ENCODE data around the gene KREMEN2.
A peak's percentile ranks its signal among the peaks of the same experiment; 100 is the strongest.

Gene KREMEN2

GRCh38 chr16:3009568-3010390 lies 45.7 kb downstream of the KREMEN2 start:
- no peak overlapping the region for H2AFZ ChIP-seq (ENCODE audit: low read depth, low read length)
- H2BK5ac ChIP-seq (ENCODE audit: low read depth, low read length, poor library complexity, severe bottlenecking): no peak overlapping the region
- H3K14ac ChIP-seq (ENCODE audit: low read length in 2 of 2): no peak overlapping the region
- H2BK120ac ChIP-seq (ENCODE audit: low read depth, low read length): no peak overlapping the region
- H3K4me2 ChIP-seq (ENCODE audit: low read length, poor library complexity, severe bottlenecking): no peak overlapping the region
- H3K9me3 ChIP-seq (ENCODE audit: control insufficient read depth, low read length): no peaks in the 10 kb centered on the region
- no peak overlapping the region for H3K27ac ChIP-seq (ENCODE audit: low read length, poor library complexity, severe bottlenecking)
- no peaks in the 10 kb centered on the region for H3K79me1 ChIP-seq (replicated peaks; ENCODE audit: low read length, poor library complexity, severe bottlenecking)
- H3K18ac ChIP-seq (ENCODE audit: low read depth in 1 of 2, low read length in 2 of 2): no peak overlapping the region
- no peak overlapping the region for H2BK15ac ChIP-seq (ENCODE audit: low read depth, poor library complexity, severe bottlenecking)
- H3K4me3 ChIP-seq (ENCODE audit: insufficient read depth in 1 of 2, low read depth in 1 of 2, low read length in 2 of 2): no peak overlapping the region
- H2BK12ac ChIP-seq (ENCODE audit: low read length in 2 of 2): no peak overlapping the region
- H3K36me3 ChIP-seq (ENCODE audit: control insufficient read depth in 1 of 2, insufficient read depth in 2 of 2, low read depth in 1 of 2, low read length in 2 of 2): no peaks in the 10 kb centered on the region
- H3K4me1 ChIP-seq (ENCODE audit: control insufficient read depth, insufficient read depth, low read depth, low read length): peaks cover 32% of the 10 kb centered on the region
- H4K8ac ChIP-seq (ENCODE audit: low read length): no peak overlapping the region
- peak; percentile 30 for DNase-seq
- no peak overlapping the region for H3K23ac ChIP-seq (ENCODE audit: low read length in 2 of 2)
- no peak overlapping the region for H4K91ac ChIP-seq (ENCODE audit: low read length)
- H3K4ac ChIP-seq (ENCODE audit: low read depth in 1 of 2, low read length in 2 of 2): no peak overlapping the region
- no peak overlapping the region for H2AK5ac ChIP-seq (ENCODE audit: low read length, severe bottlenecking)
- peaks cover 89 to 93% of the 10 kb centered on the region in 2 experiments for H3K27me3 ChIP-seq (ENCODE audit: control insufficient read depth in 1 of 2, insufficient read depth in 1 of 2, low read length in 2 of 2)
- H3K9ac ChIP-seq (ENCODE audit: low read length): no peak overlapping the region
- WGBS: 19% methylated on average over 19 of the region's 21 CpGs

GRCh38 chr16:3010510-3010909 lies 46.4 kb downstream of the KREMEN2 start:
- Histone ChIP-seq H3K27me3 (ENCODE audit: control insufficient read depth in 1 of 2, insufficient read depth in 1 of 2, low read length in 2 of 2) (peaks cover 89 to 91% of the 10 kb centered on the region in 2 experiments), H3K14ac (ENCODE audit: low read length in 2 of 2) (no peak overlapping the region), H3K9me3 (ENCODE audit: control insufficient read depth, low read length) (no peaks in the 10 kb centered on the region), H2BK120ac (ENCODE audit: low read depth, low read length) (no peak overlapping the region), H4K91ac (ENCODE audit: low read length) (peak overlapping the region; percentile 80), H2AFZ (ENCODE audit: low read depth, low read length) (no peak overlapping the region), H3K23ac (ENCODE audit: low read length in 2 of 2) (no peak overlapping the region), H4K8ac (ENCODE audit: low read length) (peak overlapping the region; percentile 20), H3K4me1 (ENCODE audit: control insufficient read depth, insufficient read depth, low read depth, low read length) (peaks cover 31% of the 10 kb centered on the region), H2AK5ac (ENCODE audit: low read length, severe bottlenecking) (no peak overlapping the region), H3K4ac (ENCODE audit: low read depth in 1 of 2, low read length in 2 of 2) (no peak overlapping the region), H3K79me1 (replicated peaks; ENCODE audit: low read length, poor library complexity, severe bottlenecking) (no peaks in the 10 kb centered on the region), H2BK5ac (ENCODE audit: low read depth, low read length, poor library complexity, severe bottlenecking) (no peak overlapping the region), H3K36me3 (ENCODE audit: control insufficient read depth in 1 of 2, insufficient read depth in 2 of 2, low read depth in 1 of 2, low read length in 2 of 2) (no peaks in the 10 kb centered on the region), H3K4me2 (ENCODE audit: low read length, poor library complexity, severe bottlenecking) (no peak overlapping the region), H2BK12ac (ENCODE audit: low read length in 2 of 2) (no peak overlapping the region), H2BK15ac (ENCODE audit: low read depth, poor library complexity, severe bottlenecking) (no peak overlapping the region), H3K4me3 (ENCODE audit: insufficient read depth in 1 of 2, low read depth in 1 of 2, low read length in 2 of 2) (no peak overlapping the region), H3K18ac (ENCODE audit: low read depth in 1 of 2, low read length in 2 of 2) (no peak overlapping the region), H3K27ac (ENCODE audit: low read length, poor library complexity, severe bottlenecking) (no peak overlapping the region), H3K9ac (ENCODE audit: low read length) (no peak overlapping the region)
- DNase-seq: no peak
- WGBS: 92% methylated on average over 7 of the region's 8 CpGs

GRCh38 chr16:3012246-3012645 lies 48.2 kb downstream of the KREMEN2 start:
- H3K9me3 ChIP-seq (ENCODE audit: control insufficient read depth, low read length): no peaks in the 10 kb centered on the region
- H4K8ac ChIP-seq (ENCODE audit: low read length): no peak overlapping the region
- H3K14ac ChIP-seq (ENCODE audit: low read length in 2 of 2): no peak overlapping the region

GRCh38 chr16:3012828-3013420 lies 48.8 kb downstream of the KREMEN2 start, which contains the start of gene CLDN9:
CLDN9 (plus strand) TSS chr16:3012923; CDS start chr16:3013363, 440 bp downstream.
- H3K18ac ChIP-seq (ENCODE audit: low read depth in 1 of 2, low read length in 2 of 2): no peak within 1 kb of the TSS
- no peak within 1 kb of the TSS for H2BK5ac ChIP-seq (ENCODE audit: low read depth, low read length, poor library complexity, severe bottlenecking)
- H3K4ac ChIP-seq (ENCODE audit: low read depth in 1 of 2, low read length in 2 of 2): no peak within 1 kb of the TSS
- no peaks in the 10 kb centered on the region for H3K36me3 ChIP-seq (ENCODE audit: control insufficient read depth in 1 of 2, insufficient read depth in 2 of 2, low read depth in 1 of 2, low read length in 2 of 2)
- no peak within 1 kb of the TSS for H2BK120ac ChIP-seq (ENCODE audit: low read depth, low read length)
- WGBS: 18% methylated on average over 27 of the region's 27 CpGs
- peaks cover 35% of the 10 kb centered on the region for H3K4me1 ChIP-seq (ENCODE audit: control insufficient read depth, insufficient read depth, low read depth, low read length)
- H3K14ac ChIP-seq (ENCODE audit: low read length in 2 of 2): no peak within 1 kb of the TSS
- no peak within 1 kb of the TSS for H3K27ac ChIP-seq (ENCODE audit: low read length, poor library complexity, severe bottlenecking)
- H3K9ac ChIP-seq (ENCODE audit: low read length): no peak within 1 kb of the TSS
- H2BK12ac ChIP-seq (ENCODE audit: low read length in 2 of 2): no peak within 1 kb of the TSS
- no peak within 1 kb of the TSS for H3K4me2 ChIP-seq (ENCODE audit: low read length, poor library complexity, severe bottlenecking)
- no peaks in the 10 kb centered on the region for H3K9me3 ChIP-seq (ENCODE audit: control insufficient read depth, low read length)
- H2AFZ ChIP-seq (ENCODE audit: low read depth, low read length): no peak within 1 kb of the TSS
- no peak within 1 kb of the TSS for H2AK5ac ChIP-seq (ENCODE audit: low read length, severe bottlenecking)
- H2BK15ac ChIP-seq (ENCODE audit: low read depth, poor library complexity, severe bottlenecking): no peak within 1 kb of the TSS
- DNase-seq: no peak
- H4K8ac ChIP-seq (ENCODE audit: low read length): no peak within 1 kb of the TSS
- H4K91ac ChIP-seq (ENCODE audit: low read length): no peak within 1 kb of the TSS
- H3K23ac ChIP-seq (ENCODE audit: low read length in 2 of 2): peak within 1 kb of the TSS in 1 of 2 experiments; percentile 14
- H3K27me3 ChIP-seq (ENCODE audit: control insufficient read depth in 1 of 2, insufficient read depth in 1 of 2, low read length in 2 of 2): peaks cover 65 to 79% of the 10 kb centered on the region in 2 experiments
- H3K79me1 ChIP-seq (replicated peaks; ENCODE audit: low read length, poor library complexity, severe bottlenecking): no peaks in the 10 kb centered on the region
- H3K4me3 ChIP-seq (ENCODE audit: insufficient read depth in 1 of 2, low read depth in 1 of 2, low read length in 2 of 2): no peak within 1 kb of the TSS

More at GRCh38 chr16:3012246-3012645, 48.2 kb downstream of the KREMEN2 start:
- no peaks in the 10 kb centered on the region for H3K36me3 ChIP-seq (ENCODE audit: control insufficient read depth in 1 of 2, insufficient read depth in 2 of 2, low read depth in 1 of 2, low read length in 2 of 2)
- no peak overlapping the region for H2BK5ac ChIP-seq (ENCODE audit: low read depth, low read length, poor library complexity, severe bottlenecking)
- no peaks in the 10 kb centered on the region for H3K79me1 ChIP-seq (replicated peaks; ENCODE audit: low read length, poor library complexity, severe bottlenecking)
- H3K4me3 ChIP-seq (ENCODE audit: insufficient read depth in 1 of 2, low read depth in 1 of 2, low read length in 2 of 2): no peak overlapping the region
- no peak overlapping the region for H2BK15ac ChIP-seq (ENCODE audit: low read depth, poor library complexity, severe bottlenecking)
- H4K91ac ChIP-seq (ENCODE audit: low read length): no peak overlapping the region
- no peak overlapping the region for H3K4ac ChIP-seq (ENCODE audit: low read depth in 1 of 2, low read length in 2 of 2)
- DNase-seq: no peak
- H3K4me1 ChIP-seq (ENCODE audit: control insufficient read depth, insufficient read depth, low read depth, low read length): peaks cover 31% of the 10 kb centered on the region
- H3K18ac ChIP-seq (ENCODE audit: low read depth in 1 of 2, low read length in 2 of 2): no peak overlapping the region
- H2BK12ac ChIP-seq (ENCODE audit: low read length in 2 of 2): no peak overlapping the region
- H3K23ac ChIP-seq (ENCODE audit: low read length in 2 of 2): no peak overlapping the region
- H3K27ac ChIP-seq (ENCODE audit: low read length, poor library complexity, severe bottlenecking): no peak overlapping the region
- H3K27me3 ChIP-seq (ENCODE audit: control insufficient read depth in 1 of 2, insufficient read depth in 1 of 2, low read length in 2 of 2): peaks cover 72 to 81% of the 10 kb centered on the region in 2 experiments
- no peak overlapping the region for H2AK5ac ChIP-seq (ENCODE audit: low read length, severe bottlenecking)
- no peak overlapping the region for H2BK120ac ChIP-seq (ENCODE audit: low read depth, low read length)
- no peak overlapping the region for H2AFZ ChIP-seq (ENCODE audit: low read depth, low read length)
- 17% methylated on average over 19 of the region's 19 CpGs for WGBS
- no peak overlapping the region for H3K9ac ChIP-seq (ENCODE audit: low read length)
- no peak overlapping the region for H3K4me2 ChIP-seq (ENCODE audit: low read length, poor library complexity, severe bottlenecking)

All from mesenchymal stem cell (in vitro differentiated cells and primary cell).